HCT116 (cell line): ENCODE results near the gene FBH1. TPM values are rescaled to one million over a fixed set of nuclear protein-coding genes. Genes with fewer than 3 reads are reported as not detected.
"Not testable (repeated sequence)": the region's sequence is repeated elsewhere in the genome, so short reads cannot be mapped to it uniquely, and the experiment has no call there.

Source experiments
- ATAC-seq: fragments of 200-7000 bp; cut with Tn5 transposase; 2 replicates; pipeline ENCODE4 v1.9.1; 2020; ENCODE audit warnings: mild to moderate bottlenecking, moderate library complexity
- BruUV-seq: library from RNA; stranded (reverse); fragments of 400-500 nt; replicated peaks from 2 replicates; lab custom pipeline; 2021; lab: Mats Ljungman, UMichigan
- CTCF ChIA-PET: fragments of 300-600 bp; sonication (Branson Sonifier 250); formaldehyde crosslinking; loops from one replicate; lab custom pipeline; 2021; ENCODE audit warnings: antibody characterized with exemption; lab: Charles Lee
- POLR2A ChIA-PET: fragments of 300-600, 350-600 bp; sonication (Branson Sonifier 250); formaldehyde crosslinking; loops from one replicate; lab custom pipeline; 2021; ENCODE audit warnings: antibody characterized with exemption; lab: Charles Lee
- RAD21 ChIA-PET, 2 experiments: fragments of 300-600 bp; sonication (Branson Sonifier 250); formaldehyde crosslinking; loops; one replicate each; lab custom pipeline; 2023; ENCODE audit warnings: low total read pairs in 2 of 2; ENCODE audit not compliant: uncharacterized antibody in 2 of 2, unreplicated experiment in 2 of 2, low non-redundant PET in 1 of 2; lab: Charles Lee
- DNase-seq: peaks from one replicate; pipeline ENCODE4 v3.0.0-alpha.2; 2010; ENCODE audit warnings: low read depth, low spot score
- H2AFZ ChIP-seq: fragments of 200-600 bp; shearing (Covaris generic), sonication (generic); 2 replicates; pipeline ENCODE4 v1.6.1; 2017; ENCODE audit warnings: low read depth, mixed run types, mixed read lengths, antibody characterized with exemption, low read length; ENCODE audit not compliant: poor library complexity, severe bottlenecking
- H3K27ac ChIP-seq: 2 replicates; pipeline ENCODE4 v1.5.1; 2012; ENCODE audit warnings: low read depth, low read length
- H3K27me3 ChIP-seq: fragments of 200-600 bp; sonication (generic); 2 replicates; pipeline ENCODE4 v1.6.1; 2016; ENCODE audit warnings: mixed run types, low read length, mixed read lengths; ENCODE audit not compliant: insufficient read depth
- H3K36me3 ChIP-seq, 2 experiments: fragments of 200-500 bp in 1 of 2; fragments of 200-600 bp in 1 of 2; sonication (Bioruptor generic) in 1 of 2; sonication (generic) in 1 of 2; 2 replicates each; pipeline versions ENCODE4 v1.5.1 to v1.6.1; 2014 to 2016; ENCODE audit warnings: low read length in 2 of 2, inconsistent platforms in 1 of 2, mixed read lengths in 1 of 2, mixed run types in 1 of 2; ENCODE audit not compliant: insufficient read depth in 2 of 2, control insufficient read depth in 1 of 2
- H3K4me1 ChIP-seq, 2 experiments: fragments of 200-600 bp in 1 of 2; sonication (generic) in 1 of 2; 2 replicates each; pipeline versions ENCODE4 v1.5.1 to v1.6.1; 2012 to 2017; ENCODE audit warnings: low read length in 2 of 2, inconsistent platforms in 1 of 2, mild to moderate bottlenecking in 1 of 2, mixed read lengths in 1 of 2, mixed run types in 1 of 2, moderate library complexity in 1 of 2; ENCODE audit not compliant: insufficient read depth in 2 of 2, control insufficient read depth in 1 of 2
- H3K4me2 ChIP-seq: fragments of 200-600 bp; sonication (generic); 2 replicates; pipeline ENCODE4 v1.6.1; 2017; ENCODE audit warnings: mixed run types, low read length, mixed read lengths
- H3K4me3 ChIP-seq, 2 experiments: fragments of 200-600 bp in 1 of 2; sonication (generic) in 1 of 2; replicated peaks in 1 of 2; 2 replicates each; pipeline ENCODE4 v1.5.1; 2011 to 2016; ENCODE audit warnings: low read length in 2 of 2, control low read depth in 1 of 2, low read depth in 1 of 2, mild to moderate bottlenecking in 1 of 2, mixed read lengths in 1 of 2, mixed run types in 1 of 2
- H3K79me2 ChIP-seq: fragments of 200-600 bp; sonication (generic); 2 replicates; pipeline ENCODE4 v1.6.1; 2017; ENCODE audit warnings: mild to moderate bottlenecking, mixed run types, low read length, moderate library complexity, mixed read lengths; ENCODE audit not compliant: insufficient read depth
- H3K9ac ChIP-seq: fragments of 200-600 bp; sonication (generic); 2 replicates; pipeline ENCODE4 v1.6.1; 2016; ENCODE audit warnings: low read length, mixed read lengths
- H3K9me2 ChIP-seq: fragments of 200-600 bp; sonication (generic), shearing (Covaris generic); 2 replicates; pipeline ENCODE4 v1.6.1; 2017; ENCODE audit warnings: mixed run types, mild to moderate bottlenecking, moderate library complexity; ENCODE audit not compliant: insufficient read depth
- H3K9me3 ChIP-seq, 2 experiments: fragments of 200-500 bp in 1 of 2; fragments of 200-600 bp in 1 of 2; sonication (Bioruptor generic) in 1 of 2; sonication (generic) in 1 of 2; 2 replicates each; pipeline ENCODE4 v1.6.1; 2014 to 2017; ENCODE audit warnings: low read length in 2 of 2, mixed read lengths in 2 of 2, inconsistent platforms in 1 of 2, low read depth in 1 of 2, mild to moderate bottlenecking in 1 of 2, mixed run types in 1 of 2, moderate library complexity in 1 of 2; ENCODE audit not compliant: control insufficient read depth in 1 of 2, insufficient read depth in 1 of 2
- H4K20me1 ChIP-seq: fragments of 200-600 bp; sonication (generic), shearing (Covaris generic); 2 replicates; pipeline ENCODE4 v1.6.1; 2017; ENCODE audit warnings: mixed run types, mild to moderate bottlenecking, moderate library complexity; ENCODE audit not compliant: insufficient read depth
- CBX3 ChIP-seq: IDR thresholded peaks from 2 replicates; pipeline ENCODE4 v1.6.1; 2012; ENCODE audit warnings: low read depth
- REST ChIP-seq: IDR thresholded peaks from 2 replicates; pipeline ENCODE4 v1.6.1; 2012; ENCODE audit warnings: low read depth
- YY1 ChIP-seq: IDR thresholded peaks from 2 replicates; pipeline ENCODE4 v1.6.1; 2011; ENCODE audit warnings: low read length, low read depth, moderate library complexity, mild to moderate bottlenecking; ENCODE audit not compliant: insufficient replicate concordance; ENCODE audit errors: extremely low read depth
- intact Hi-C: fragments of 100-400 bp; cut with micrococcal nuclease; formaldehyde crosslinking; loops from 2 replicates; pipeline ENCODE4 v1.10.0; 2022
- total RNA-seq: library from RNA; stranded (reverse); gene quantifications from one replicate; pipeline ENCODE4 v1.2.1, GENCODE V29; 2021; ENCODE audit not compliant: unreplicated experiment

FBH1 gene
- total RNA-seq, 1 experiment from 2014 or later, result 70.2 TPM

- TF ChIP-seq YY1, result no peak
- no peak for TF ChIP-seq REST
- no peak for TF ChIP-seq CBX3
Measured at GRCh38 chr10:5862360-5862961, 27.6 kb upstream of the FBH1 start (continued).

- CTCF ChIA-PET, DNase-seq, H3K4me2 ChIP-seq, H3K9ac ChIP-seq, H3K9me2 ChIP-seq, intact Hi-C loops, H3K36me3 ChIP-seq, H3K79me2 ChIP-seq, H3K27me3 ChIP-seq, ATAC-seq, H4K20me1 ChIP-seq, H3K27ac ChIP-seq, H2AFZ ChIP-seq, H3K9me3 ChIP-seq, H3K4me3 ChIP-seq, RAD21 ChIA-PET, BruUV-seq: not testable (repeated sequence)
- H3K4me1 ChIP-seq, result peaks cover 23 to 31% of the 10 kb centered on the region in 2 experiments
- POLR2A ChIA-PET, result interaction anchor here (0.9 to 1.1 kb wide), 2 partner anchors 10 to 50 kb away, joined by 3 to 5 read pairs; partner anchors contain the start of gene GDI2
Measured at GRCh38 chr10:5862981-5863685, 26.9 kb upstream of the FBH1 start.

GRCh38 chr10:5866451-5867081 lies 23.5 kb upstream of the FBH1 start:
- H3K4me3 ChIP-seq, H3K9ac ChIP-seq, H4K20me1 ChIP-seq, H2AFZ ChIP-seq, intact Hi-C loops, ATAC-seq, H3K27ac ChIP-seq, H3K9me2 ChIP-seq, DNase-seq, H3K36me3 ChIP-seq, POLR2A ChIA-PET, H3K4me2 ChIP-seq, BruUV-seq, CTCF ChIA-PET, H3K79me2 ChIP-seq, H3K9me3 ChIP-seq, RAD21 ChIA-PET, H3K27me3 ChIP-seq: not testable (repeated sequence)
- peaks cover 14 to 16% of the 10 kb centered on the region in 2 experiments for H3K4me1 ChIP-seq

- RAD21 ChIA-PET, H3K4me3 ChIP-seq, BruUV-seq, H3K79me2 ChIP-seq, H3K4me2 ChIP-seq, H3K36me3 ChIP-seq, H3K9me3 ChIP-seq, intact Hi-C loops, H3K27ac ChIP-seq, POLR2A ChIA-PET, ATAC-seq, H3K9me2 ChIP-seq, H3K27me3 ChIP-seq, H3K9ac ChIP-seq, H2AFZ ChIP-seq, CTCF ChIA-PET, H4K20me1 ChIP-seq, DNase-seq: not testable (repeated sequence)
- peaks cover 8 to 10% of the 10 kb centered on the region in 2 experiments for H3K4me1 ChIP-seq
Measured at GRCh38 chr10:5867091-5867615, 22.9 kb upstream of the FBH1 start.
